HFFc6 (cell line): ENCODE measurements around the gene RANBP6. TPM values are rescaled to one million over a fixed set of nuclear protein-coding genes. Genes with fewer than 3 reads are reported as not detected.
"Not testable (repeated sequence)": the region's sequence is repeated elsewhere in the genome, so short reads cannot be mapped to it uniquely, and the experiment has no call there.

Experiments
- DNase-seq: peaks from one replicate; pipeline ENCODE4 v3.0.0-alpha.2; 2018
- H3K27ac Mint-ChIP-seq: 2 replicates; pipeline ENCODE4 v1.8.0; 2020; ENCODE audit warnings: mild to moderate bottlenecking, mixed read lengths
- H3K27me3 Mint-ChIP-seq: 2 replicates; pipeline ENCODE4 v1.8.0; 2021; ENCODE audit warnings: mild to moderate bottlenecking, moderate library complexity, mixed read lengths; ENCODE audit not compliant: insufficient read depth
- H3K36me3 Mint-ChIP-seq: 2 replicates; pipeline ENCODE4 v1.8.0; 2021; ENCODE audit warnings: low read depth, mixed read lengths
- H3K4me1 Mint-ChIP-seq: 2 replicates; pipeline ENCODE4 v1.8.0; 2020; ENCODE audit warnings: low read depth, mixed read lengths
- H3K4me3 Mint-ChIP-seq: 2 replicates; pipeline ENCODE4 v1.8.0; 2020; ENCODE audit warnings: mild to moderate bottlenecking, moderate library complexity, mixed read lengths
- H3K9me3 Mint-ChIP-seq: 2 replicates; pipeline ENCODE4 v1.8.0; 2020; ENCODE audit warnings: mild to moderate bottlenecking, mixed read lengths
- CTCF ChIP-seq: fragments of 200-600 bp; sonication (generic); IDR thresholded peaks from 2 replicates; pipeline ENCODE4 v1.5.0; 2021; ENCODE audit warnings: antibody characterized with exemption, mild to moderate bottlenecking
- long read RNA-seq: library from polyadenylated mRNA; unstranded; transcript quantifications from one replicate; pipeline ENCODE4 v2.0.0, GENCODE V29; 2019
- total RNA-seq, 6 experiments: library from RNA; stranded (reverse); fragmentation: NEBNext Ultra II Directional; extraction: Animal tissue kit (Norgen Biotek cat#: 25700); gene quantifications; 2 replicates in 1 of 6; 3 replicates in 5 of 6; pipeline ENCODE4 v1.2.3, GENCODE V29; 2021

Gene RANBP6
- total RNA-seq = 10 to 100 TPM; 23.5 to 31.7 (median 24.5) TPM
- long read RNA-seq, full-length matches to known transcripts = 16 of 16 reads
- long read RNA-seq, partial matches to known transcripts = 0 of 16 reads
- long read RNA-seq, other reads (novel, unspliced or antisense) = 0 of 16 reads

DNA sequence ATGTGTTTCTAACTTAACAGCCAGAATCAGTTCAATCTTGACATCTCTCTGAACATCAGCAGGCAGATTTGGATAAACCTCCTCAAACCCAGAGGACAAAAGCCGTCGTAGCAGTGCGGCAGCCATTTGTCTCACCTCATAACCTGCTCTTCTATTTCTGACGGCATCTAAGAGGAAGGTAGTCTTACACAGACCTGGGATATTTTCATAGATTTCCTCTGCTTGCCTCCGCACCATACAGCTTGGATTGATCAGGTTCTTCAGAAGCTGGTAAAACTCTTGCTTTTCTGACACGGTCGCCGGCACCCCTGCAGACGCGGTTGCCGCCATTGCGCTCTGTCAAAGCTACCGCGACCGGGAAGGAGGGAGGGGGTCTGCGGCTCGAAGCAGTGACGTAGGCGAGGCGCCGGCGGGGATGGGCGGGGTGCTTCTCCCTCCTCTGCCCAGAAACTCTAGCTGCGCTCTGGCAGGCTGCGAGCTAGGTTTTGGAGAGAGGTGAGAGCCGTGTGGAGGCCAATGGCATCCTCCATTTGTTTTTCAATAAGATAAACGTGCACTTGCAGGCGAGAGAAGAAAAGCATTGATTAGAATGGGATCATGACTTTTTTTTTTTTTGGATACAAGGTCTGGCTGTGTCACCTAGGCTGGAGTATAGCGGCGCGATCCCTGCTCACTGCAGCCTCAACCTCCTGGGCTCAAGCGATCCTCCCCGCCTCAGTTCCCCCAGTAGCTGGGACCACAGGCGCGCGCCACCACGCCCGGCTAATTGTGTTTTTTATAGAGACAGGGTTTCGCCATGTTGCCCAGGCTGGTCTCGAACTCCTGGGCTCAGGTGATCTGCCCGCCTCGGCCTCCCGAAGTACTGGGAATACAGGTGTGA, at the start of gene RANBP6:
RANBP6 (minus strand) TSS at position 347 of the 880 bp plus-strand sequence; CDS start at position 330, 17 bp downstream.
- H3K27ac Mint-ChIP-seq = peak within 1 kb of the TSS; percentile 90
- TF ChIP-seq CTCF = no peak
- no peaks in the 10 kb centered on the region for H3K9me3 Mint-ChIP-seq
- H3K36me3 Mint-ChIP-seq = peaks cover 32% of the 10 kb centered on the region
- peaks cover 40% of the 10 kb centered on the region for H3K4me1 Mint-ChIP-seq
- peaks cover 3% of the 10 kb centered on the region for H3K27me3 Mint-ChIP-seq
- H3K4me3 Mint-ChIP-seq = peak within 1 kb of the TSS; percentile 90
- peak; percentile 79 for DNase-seq

- H3K36me3 Mint-ChIP-seq, H3K4me3 Mint-ChIP-seq, H3K9me3 Mint-ChIP-seq, H3K4me1 Mint-ChIP-seq, DNase-seq, H3K27ac Mint-ChIP-seq: not testable (repeated sequence)
- H3K27me3 Mint-ChIP-seq = peaks cover 34% of the 10 kb centered on the region
These were observed 47.7 kb upstream of the RANBP6 start for GRCh38 chr9:6063146-6063545.

DNA sequence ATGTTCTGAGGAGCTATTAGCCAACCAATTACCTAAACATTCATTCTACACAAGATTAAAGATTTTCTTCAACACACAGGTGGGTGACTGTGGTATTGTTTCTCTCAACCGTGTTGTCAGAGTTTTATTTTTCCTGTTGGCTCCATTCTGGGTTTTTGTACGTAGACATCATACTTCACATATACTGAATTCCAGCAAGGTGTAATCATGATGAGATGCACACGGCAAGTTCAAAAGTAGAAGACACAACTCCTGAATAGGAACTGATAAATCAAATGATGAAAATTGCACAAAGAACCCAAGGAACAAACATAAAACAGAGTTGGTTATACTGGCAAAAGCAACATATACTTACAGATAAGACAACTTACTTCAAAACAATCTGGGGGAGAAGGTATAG, 40.2 kb upstream of the RANBP6 start:
- no peak for DNase-seq
- Mint-ChIP-seq H3K36me3 (no peaks in the 10 kb centered on the region; the same call in 1 of the 2 replicates), H3K9me3 (peaks cover 3% of the 10 kb centered on the region; the same call in 1 of the 2 replicates), H3K4me1 (peaks cover 10% of the 10 kb centered on the region), H3K4me3 (no peak overlapping the region), H3K27me3 (peaks cover 5% of the 10 kb centered on the region), H3K27ac (no peak overlapping the region)
- no peak for TF ChIP-seq CTCF

DNA sequence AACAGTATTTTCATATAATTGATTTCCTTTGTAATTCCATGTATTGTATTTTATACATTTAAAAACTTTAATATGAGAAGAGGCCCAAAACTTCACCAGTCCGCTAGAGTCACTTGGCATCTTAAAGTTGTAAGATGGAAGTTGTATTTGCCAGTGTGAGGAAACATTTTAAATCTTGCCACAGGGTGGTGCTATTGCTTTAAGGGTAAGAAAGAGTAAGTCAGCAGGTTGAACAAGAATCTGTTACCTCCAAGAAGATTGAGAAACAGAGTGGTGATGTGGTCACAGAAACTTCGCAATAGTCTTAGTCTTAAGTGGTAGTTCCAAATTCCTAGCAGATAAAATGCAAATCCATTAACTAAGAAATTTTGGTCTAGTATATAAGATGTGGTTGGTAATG, 39.8 kb upstream of the RANBP6 start:
- TF ChIP-seq CTCF = peak; percentile 77
- Mint-ChIP-seq H3K9me3 (peaks cover 3% of the 10 kb centered on the region; the same call in 1 of the 2 replicates), H3K27me3 (peaks cover under 1% of the 10 kb centered on the region), H3K4me1 (peaks cover 10% of the 10 kb centered on the region), H3K4me3 (no peak overlapping the region), H3K27ac (no peak overlapping the region), H3K36me3 (no peaks in the 10 kb centered on the region; the same call in 1 of the 2 replicates)
- DNase-seq = peak; percentile 81

- H3K27ac Mint-ChIP-seq = no peak overlapping the region
- peaks cover 3% of the 10 kb centered on the region; the same call in 1 of the 2 replicates for H3K9me3 Mint-ChIP-seq
- DNase-seq = peak; percentile 58
- no peaks in the 10 kb centered on the region; the same call in 1 of the 2 replicates for H3K27me3 Mint-ChIP-seq
- H3K36me3 Mint-ChIP-seq = no peaks in the 10 kb centered on the region; the same call in 1 of the 2 replicates
- TF ChIP-seq CTCF = peak; percentile 84
- H3K4me1 Mint-ChIP-seq = peaks cover 10% of the 10 kb centered on the region
- no peak overlapping the region for H3K4me3 Mint-ChIP-seq
These were observed 39.1 kb upstream of the RANBP6 start for GRCh38 chr9:6054280-6055099.
